ENCODE measurements around the gene SGPP2.

GRCh38 chr2:222434204-222434603, 9.9 kb downstream of the SGPP2 start:
- TF ChIP-seq EZH2 (IDR thresholded peaks at IDR 0.05; ENCODE audit: borderline replicate concordance, low read length) = no peak
- TF ChIP-seq CTCF (conservative IDR thresholded peaks at IDR 0.05 in 1 of 2, IDR thresholded peaks at IDR 0.05 in 1 of 2; ENCODE audit: extremely low read depth in 1 of 2, insufficient read depth in 1 of 2, low read depth in 1 of 2, low read length in 2 of 2) = no peak

Measured in mammary epithelial cell (primary cell).